ENCODE results near the gene WDFY2.
"Not testable (repeated sequence)": the region's sequence is repeated elsewhere in the genome, so short reads cannot be mapped to it uniquely, and the experiment has no call there.

WDFY2 gene, protein sequence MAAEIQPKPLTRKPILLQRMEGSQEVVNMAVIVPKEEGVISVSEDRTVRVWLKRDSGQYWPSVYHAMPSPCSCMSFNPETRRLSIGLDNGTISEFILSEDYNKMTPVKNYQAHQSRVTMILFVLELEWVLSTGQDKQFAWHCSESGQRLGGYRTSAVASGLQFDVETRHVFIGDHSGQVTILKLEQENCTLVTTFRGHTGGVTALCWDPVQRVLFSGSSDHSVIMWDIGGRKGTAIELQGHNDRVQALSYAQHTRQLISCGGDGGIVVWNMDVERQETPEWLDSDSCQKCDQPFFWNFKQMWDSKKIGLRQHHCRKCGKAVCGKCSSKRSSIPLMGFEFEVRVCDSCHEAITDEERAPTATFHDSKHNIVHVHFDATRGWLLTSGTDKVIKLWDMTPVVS

DNA sequence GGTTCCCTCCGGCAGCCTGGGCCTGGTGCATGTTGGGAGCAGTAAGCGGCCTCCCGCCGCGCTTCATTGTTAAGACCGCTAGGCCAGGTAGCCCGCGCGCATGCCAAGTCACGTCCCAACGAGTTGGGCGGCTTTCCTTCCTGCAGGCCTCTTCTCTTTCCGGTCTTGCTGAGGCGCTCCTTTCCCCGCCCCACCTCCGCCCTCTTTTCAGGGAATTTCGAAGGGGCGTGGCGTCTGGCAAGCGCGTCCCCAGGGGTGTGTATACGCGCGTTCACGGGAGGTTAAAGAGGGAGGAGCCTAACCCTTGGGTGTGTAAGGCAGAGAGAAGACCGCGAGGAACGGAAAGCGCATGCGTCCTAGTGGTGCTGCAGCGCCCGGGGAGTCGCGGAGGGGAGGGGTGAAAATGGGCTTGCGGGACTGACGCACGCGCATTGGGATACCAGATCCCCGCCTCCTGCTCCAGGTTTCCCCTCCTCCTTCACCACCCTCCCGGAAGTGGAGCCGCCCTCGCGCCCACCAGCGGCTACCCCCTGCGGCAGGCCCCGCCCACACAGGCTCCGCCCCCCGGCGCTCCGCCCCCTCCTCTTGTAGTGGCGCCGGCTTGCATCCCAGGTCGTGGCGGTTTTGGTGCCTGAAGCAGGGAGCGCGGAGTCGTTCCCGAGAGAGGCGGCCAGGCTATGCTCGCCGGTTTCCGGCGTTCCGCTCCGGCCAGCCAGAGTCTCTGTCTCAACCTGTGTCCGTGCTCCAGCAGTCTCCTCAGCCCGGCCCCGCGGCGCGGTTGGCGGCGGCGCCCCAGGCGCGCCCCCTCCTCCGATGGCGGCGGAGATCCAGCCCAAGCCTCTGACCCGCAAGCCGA lies at the start of gene WDFY2:
WDFY2 (plus strand) TSS at position 588 of the 856 bp plus-strand sequence; CDS start at position 814, 226 bp downstream.
- peak; percentile 100 for DNase-seq (ENCODE audit: low read depth, low spot score)

DNA sequence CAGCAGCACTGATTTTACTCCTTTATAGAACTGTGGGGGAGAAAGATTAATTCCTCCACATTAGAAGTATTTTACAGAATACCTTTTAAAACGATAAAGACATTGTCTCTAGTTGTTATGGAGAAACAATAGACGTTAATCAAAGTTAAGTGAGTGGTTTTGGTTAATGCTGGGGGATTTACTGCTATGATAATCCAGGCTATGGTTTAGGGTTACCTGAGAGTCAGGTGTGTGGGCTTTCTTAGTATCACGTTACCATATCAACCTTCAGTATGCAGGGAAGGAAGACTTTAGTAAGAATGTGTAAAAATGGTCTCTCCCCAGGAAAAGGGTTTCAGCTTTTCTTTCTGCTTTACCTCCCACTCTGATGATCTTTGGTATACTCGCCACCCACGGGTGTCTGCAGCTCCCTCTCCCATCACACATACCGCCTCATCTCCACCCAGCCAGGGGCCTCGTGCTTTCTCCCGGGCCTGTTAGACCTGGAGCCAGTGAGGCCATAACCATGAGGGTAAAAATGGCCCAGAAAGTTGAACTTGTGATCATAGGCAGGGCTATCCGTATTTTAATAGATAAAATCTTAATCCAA lies 45.6 kb upstream of the WDFY2 start:
- DNase-seq (ENCODE audit: low read depth, low spot score), result no peak

DNA sequence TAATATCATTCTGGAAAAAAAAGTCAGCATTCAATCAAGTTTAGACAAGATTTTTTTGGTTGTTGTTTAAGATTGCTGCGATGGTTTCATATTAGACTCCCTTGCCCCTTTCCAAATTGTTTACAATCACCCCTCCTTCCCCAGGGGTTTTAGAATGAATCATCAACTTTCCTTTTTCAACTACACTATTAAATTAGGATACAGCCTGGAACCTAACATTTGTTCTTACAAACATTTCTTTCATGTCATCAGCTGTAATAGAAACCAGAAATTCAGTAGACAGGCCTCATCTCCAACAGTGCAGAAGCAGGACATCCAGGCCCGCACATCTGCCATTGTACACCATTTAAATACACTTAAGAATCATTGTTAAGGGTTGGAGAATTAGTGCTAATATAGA lies 44.4 kb upstream of the WDFY2 start:
- no peak for DNase-seq (ENCODE audit: low read depth, low spot score)

DNA sequence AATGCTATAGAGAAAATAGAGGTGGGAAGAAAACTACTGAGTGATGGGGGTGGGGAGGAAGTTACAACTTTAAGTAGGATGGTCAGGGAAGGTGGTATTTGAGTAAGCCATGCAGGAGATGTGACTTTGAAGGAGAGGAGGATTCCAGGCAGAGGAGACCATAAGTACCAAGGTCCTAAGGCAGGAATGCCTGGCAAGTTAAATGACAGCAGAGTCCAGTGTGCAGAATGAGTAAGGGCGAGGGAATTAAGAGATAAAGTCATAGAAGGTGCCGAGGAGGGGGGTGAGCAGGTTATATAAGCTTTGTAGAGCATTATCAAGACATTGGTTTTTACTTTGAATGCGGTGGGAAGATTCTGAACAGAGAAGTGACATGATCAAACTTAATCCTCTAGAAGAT lies 43.2 kb upstream of the WDFY2 start:
- no peak for DNase-seq (ENCODE audit: low read depth, low spot score)

DNA sequence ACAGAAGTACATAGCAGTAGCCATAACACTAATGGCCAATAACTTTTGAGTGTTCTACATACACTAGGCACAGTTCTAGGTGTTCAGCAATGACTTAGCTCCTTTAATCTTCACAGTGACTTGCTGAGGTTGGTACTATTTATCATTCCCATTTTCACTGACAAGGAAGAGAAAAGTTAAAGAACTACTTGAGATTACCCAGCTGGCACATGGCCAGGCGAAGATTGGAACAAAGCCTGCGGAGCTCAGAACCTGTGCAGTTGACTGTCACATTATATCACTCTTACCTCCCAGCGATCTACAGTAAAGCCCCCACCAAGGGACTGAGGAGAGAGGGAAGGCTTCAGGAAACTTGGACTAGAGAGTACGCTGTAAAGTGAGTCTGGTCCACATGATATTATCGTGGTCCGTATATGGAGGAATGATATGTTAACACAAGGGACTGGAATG lies 42.4 kb upstream of the WDFY2 start:
- no peak for DNase-seq (ENCODE audit: low read depth, low spot score)

DNA sequence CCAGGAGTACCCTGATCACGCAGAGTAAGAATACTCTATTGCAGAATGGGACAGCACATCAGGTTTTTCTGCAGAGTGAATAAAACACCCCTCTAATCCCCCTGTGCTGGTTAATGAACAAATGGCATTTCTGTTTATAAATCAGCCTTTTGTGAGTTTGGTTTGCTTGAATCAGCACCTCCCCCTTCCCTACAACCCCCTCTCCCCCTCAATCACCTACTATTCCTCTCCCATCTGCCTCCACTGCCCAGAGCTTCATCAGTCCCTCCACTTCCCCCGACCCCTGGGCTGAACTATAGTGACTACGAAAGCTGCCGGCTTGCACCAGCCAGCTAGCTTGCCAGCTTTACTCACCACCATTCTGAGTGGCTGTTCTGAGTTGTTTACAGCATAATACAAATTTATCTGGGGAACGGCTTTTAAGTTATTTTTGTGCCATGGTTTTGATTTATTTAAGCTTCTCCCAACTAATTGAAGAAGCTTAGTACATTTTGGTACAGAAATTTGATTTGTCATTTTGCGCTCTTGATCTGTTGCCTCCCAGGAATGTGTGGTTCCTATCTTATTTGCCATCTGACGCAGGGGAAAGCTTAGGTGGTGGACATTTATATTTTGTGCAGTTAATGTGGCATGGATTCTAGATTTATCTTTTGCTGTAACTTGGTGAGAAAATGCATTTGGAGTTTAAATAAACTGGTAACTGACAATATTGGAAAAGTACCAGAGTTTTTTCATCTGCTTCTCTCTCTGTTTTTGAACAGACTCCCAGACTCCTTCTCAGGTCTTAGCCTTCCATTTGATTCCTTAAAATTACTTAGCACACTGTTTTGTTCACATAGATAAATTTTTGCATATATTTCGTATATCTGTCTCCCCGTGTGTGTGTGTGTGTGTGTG lies 41.7 kb upstream of the WDFY2 start:
- DNase-seq (ENCODE audit: low read depth, low spot score), result no peak

DNA sequence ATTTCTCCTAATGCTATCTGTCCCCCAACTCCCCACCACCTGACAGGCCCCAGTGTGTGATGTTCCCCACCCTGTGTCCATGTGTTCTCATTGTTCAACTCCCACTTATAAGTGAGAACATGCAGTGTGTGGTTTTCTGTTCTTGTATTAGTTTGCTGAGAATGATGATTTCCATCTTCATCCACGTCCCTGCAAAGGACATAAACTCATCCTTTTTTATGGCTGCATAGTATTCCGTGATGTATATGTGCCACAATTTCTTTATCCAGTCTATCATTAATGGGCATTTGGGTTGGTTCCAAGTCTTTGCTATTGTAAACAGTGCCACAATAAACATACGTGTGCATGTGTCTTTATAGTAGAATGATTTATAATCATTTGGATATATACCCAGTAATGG lies 38.8 kb upstream of the WDFY2 start:
- DNase-seq (ENCODE audit: low read depth, low spot score), result not testable (repeated sequence)

DNA sequence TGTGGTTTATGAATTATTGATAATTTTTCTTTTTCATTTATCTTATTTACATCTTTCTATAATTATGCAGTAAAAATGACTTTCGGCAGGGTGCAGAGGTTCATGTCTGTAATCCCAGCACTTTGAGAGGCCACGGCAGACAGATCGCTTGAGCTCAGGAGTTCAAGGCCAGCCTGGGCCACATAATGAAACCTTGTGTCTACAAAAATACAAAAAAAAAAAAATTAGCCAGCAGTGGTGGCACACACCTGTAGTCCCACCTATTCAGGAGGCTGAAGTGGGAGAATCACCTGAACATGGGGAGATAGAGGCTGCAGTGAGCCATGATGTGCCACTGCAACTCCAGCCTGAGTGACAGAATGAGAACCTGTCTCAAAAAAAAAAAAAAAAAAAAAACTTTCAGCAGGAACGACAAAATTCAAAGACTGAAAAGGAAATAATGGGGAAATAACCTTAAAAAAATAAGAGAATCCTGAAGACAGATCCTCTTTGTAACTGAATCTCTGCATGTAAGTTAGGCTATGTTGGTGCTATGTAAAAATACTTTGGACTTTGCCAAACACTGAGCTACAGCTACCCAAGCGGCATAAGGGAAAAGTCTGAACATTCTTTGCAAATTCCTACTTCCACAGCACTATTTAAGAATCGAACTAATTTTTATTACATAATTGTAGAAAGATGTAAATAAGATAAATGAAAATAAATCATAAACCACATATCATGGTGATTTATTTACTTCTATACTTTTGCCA lies 36.7 kb upstream of the WDFY2 start:
- no peak for DNase-seq (ENCODE audit: low read depth, low spot score)

DNA sequence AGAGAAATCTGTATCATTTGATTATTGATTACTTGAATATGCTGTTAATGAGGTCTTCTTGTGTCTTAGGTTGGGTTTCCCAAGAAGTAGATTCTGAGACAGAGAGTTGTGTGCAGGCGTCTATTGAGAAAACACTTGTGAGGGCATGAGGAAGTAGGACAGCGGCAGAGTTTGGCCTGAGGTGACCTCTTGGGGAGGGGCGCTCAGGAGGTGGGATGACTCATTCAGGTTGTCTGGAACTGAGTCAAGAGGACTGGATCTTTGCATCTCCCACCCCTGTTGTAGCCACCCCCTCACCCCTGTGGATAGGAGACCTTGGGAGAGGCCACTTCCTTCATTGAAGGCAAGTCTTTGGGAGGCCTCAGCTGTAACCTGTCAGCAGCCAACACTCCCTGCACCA lies 35.2 kb upstream of the WDFY2 start:
- DNase-seq (ENCODE audit: low read depth, low spot score), result no peak

DNA sequence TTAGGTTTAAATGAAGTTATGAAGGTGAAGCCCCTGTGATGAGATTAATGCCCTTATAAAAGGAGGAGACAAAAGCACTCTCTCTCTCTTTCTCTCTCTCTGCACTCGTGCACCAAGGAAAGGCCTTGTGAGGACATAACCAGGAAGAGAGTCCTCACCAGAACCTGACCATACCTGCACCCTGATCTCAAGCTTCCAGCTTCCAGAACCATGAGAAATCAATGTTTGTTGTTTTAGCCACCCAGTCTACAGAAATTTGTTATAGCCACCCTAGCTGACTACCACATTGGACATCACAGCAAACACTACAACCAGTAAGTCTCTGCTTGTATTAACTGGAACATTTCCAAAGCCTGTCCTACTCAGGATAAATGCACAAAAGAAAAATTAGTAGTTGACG lies 34.7 kb upstream of the WDFY2 start:
- no peak for DNase-seq (ENCODE audit: low read depth, low spot score)

DNA sequence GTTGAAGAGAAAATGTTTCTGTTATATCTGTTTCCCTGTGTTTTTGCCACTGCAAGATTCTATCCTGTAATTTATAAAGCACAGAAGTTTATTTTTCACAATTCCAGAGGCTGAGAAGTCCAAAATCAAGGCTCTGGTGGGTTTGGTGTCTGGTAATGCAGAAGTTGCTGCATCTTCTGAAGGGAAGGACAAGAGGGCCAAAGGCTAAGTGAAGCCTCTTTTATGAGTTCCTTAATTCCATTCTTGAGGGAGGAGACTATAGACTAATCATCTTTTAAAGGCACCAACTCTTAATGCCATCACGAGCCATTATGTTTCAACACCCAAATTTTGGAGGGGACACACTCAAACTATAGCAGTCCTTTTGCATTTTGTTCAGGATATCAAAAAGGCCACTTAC lies 34.1 kb upstream of the WDFY2 start:
- no peak for DNase-seq (ENCODE audit: low read depth, low spot score)

DNA sequence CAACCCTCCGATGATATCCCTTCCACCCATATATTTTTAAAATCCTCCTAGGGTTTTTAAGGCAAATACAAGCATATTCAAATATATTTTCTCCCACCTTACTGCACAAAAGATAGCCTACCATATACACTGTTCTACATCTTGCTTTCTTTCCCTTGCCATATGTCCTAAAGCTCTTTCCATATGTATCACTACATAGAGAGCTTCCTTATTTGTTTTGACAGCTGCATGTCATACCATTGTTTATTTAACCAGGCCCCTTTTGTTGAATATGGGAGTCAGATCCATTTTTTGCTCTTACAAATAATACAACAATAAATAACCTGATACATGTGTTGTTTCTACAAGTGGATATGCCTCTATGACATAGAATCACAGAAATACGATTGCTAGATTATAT lies 32.8 kb upstream of the WDFY2 start:
- DNase-seq (ENCODE audit: low read depth, low spot score), result no peak

DNA sequence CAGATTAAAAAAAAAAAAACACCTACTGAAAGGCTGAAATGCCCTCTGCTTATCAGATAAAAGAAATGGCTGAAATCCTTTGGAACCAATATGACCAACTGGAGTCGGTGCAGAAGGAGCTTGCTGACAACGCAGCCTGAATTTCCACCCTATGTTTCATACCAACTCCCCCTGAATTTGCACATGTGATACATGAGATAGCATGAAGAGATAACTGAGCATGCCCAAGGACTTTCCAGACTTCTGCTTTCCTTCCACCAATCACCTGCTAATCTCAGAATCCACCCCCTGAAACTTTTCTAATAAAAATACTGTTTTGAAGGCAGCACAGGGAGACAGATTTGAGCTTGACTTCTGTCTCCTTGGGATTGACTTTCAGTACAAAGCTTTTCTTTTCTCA lies 32.2 kb upstream of the WDFY2 start:
- no peak for DNase-seq (ENCODE audit: low read depth, low spot score)

DNA sequence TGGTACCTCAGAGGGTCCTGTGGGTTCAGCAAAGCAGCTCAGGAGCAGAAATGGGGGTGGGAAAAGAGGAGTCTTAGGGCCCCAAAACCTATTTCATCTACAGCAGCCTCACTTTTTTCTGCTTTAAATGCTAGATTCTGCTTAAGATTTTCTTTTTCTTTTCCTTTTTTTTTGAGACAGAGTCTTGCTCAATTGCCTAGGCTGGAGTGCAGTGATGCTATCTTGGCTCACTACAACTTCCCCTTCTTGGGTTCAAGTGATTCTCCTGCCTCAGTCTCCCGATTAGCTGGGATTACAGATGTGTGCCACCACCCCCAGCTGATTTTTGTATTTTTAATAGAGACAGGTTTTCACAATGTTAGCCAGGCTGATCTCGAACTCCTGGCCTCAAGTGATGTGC lies 30.7 kb upstream of the WDFY2 start:
- DNase-seq (ENCODE audit: low read depth, low spot score), result no peak

DNA sequence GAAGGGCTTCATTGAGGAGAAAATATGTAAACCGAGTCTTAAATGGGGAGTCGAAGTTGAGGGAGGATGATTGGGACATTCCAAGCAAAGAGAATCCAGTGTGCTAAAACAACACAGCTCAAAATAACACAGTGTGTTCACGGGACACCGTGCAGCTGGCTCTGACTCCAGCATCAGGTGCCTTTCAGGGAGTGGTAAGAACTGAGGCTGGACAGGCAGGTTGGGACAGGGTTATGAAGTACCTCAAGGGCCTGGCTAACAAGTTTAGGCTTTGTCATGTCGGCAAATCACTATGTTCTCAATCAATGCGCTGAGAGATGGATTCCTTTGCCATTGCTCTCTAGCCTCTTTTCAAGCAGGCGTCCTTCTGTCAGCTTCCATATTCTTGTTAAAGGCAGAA lies 27.5 kb upstream of the WDFY2 start:
- no peak for DNase-seq (ENCODE audit: low read depth, low spot score)

DNA sequence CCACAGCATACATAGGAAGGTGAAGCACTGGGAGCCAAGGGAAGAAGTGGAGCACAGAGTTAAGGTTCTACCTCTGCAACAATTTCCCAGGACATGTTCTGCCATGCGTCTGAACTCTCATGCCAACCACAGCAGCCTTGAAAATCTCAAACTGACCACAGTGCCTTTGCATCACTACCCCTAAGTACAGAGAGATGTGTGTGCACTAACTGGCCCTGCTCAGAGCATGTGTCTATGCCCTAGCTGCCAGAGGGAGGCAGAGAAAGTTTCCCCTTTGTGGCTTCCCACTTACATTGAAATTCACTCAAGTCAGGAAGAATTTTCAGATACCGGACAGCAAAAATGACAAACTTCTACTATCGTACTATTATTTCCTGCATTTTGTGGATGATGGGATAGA lies 26.8 kb upstream of the WDFY2 start:
- DNase-seq (ENCODE audit: low read depth, low spot score), result no peak

DNA sequence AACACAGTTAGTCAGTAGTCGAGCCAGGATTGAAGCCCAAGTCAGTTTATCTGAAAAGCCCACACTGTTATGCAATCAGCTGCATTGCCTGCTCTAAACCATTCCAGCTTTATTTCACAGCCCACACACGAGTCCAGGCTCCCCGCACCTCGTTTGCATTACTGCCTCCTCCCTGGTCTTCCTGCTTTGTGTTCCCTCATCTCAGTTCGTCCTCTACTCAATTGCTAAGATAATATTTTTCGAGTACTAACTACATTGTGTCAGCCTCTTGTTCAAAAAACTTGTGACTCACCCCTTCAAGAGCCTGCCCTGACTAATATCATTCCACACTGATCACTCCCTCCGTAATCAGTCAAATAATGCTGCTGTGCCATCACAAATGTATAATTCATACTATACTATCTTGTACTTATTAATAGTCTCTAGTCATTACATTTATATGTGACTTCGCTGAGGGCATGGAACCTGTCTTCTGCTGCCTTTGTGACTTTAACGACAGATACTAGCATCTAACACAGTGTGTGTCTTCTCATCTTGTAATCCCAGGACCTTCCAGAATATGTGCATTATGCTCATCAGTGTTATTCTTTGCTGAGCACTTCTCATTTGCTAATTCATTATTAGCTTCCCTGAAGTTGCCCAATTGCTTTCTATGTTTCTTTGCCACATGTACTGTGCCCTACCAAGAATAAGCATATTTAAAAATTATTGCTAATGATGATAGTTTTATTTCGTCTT lies 26.2 kb upstream of the WDFY2 start:
- DNase-seq (ENCODE audit: low read depth, low spot score), result no peak

DNA sequence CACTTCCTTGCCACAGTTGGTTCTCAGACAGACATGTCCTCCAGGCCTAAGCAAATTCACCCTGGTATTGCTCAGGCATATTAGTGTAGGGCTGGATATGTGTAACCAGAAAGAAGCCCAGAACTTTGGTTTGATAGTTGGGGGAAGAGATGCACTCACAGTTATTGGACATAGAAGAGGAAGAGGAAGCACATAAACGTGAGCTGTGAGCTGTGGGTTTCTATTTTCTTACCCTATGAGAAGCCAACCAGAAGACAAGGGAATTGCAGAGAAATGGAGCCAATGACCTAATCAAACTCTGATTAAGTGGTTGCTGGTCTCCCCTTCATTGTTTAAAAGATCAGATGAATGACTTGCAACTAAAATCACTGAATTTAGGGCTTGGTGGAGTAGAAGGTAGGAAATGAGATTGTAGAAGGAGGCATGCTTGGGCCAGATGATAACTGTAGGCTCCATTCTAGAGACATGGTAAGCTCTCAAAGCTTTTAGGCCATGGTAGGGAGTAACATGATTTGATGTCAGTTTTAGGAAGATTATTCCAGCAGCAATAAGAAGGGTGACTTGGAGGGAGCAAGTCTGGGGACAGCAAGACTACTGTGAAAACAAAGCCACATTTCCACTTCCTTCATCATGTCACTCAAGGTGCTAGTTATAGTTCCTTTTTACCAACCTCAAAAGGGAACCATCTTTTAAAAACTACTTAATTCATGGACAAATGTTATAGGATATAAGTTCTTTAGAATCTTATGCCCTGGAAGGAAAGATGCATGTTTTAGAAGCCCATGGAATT lies 24.1 kb upstream of the WDFY2 start:
- no peak for DNase-seq (ENCODE audit: low read depth, low spot score)

DNA sequence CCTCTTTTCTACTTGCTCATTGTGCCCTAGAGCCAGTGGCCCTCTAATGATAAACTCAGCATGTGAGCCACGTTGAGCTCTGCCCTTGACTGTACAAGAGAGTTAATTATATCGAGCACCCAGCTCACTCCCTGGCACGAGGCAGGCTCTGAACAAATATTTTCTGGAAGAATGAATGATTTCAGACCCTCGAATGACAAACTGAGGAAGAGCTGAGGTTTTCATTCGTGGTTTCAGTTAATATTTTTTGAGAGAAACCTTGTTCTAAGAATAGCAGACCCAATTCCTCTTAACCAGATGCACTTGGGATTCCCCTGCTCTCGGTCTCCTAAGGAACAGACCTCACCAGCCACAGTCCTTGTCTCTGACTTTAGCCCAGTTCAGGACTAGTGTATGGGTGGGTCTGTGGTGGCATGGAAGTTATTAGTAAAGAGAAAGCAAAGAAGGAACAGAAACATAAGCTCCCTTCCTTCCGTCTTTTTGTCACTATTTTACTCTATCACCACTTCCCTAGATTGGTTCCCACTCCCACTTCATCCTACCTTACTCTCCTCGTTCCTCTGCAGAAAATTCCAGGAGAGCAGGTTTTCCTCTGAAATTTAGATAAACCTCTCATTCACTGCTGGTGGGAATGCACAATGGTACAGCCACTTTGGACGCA lies 22.1 kb upstream of the WDFY2 start:
- no peak for DNase-seq (ENCODE audit: low read depth, low spot score)
